ENCODE data around the gene CYTH1.

The CYTH1 gene

GRCh38 chr17:78676412-78677302 lies 105.4 kb downstream of the CYTH1 start:
- Histone ChIP-seq H3K9ac (ENCODE audit: low read depth, low read length) (no peak overlapping the region), H2AFZ (ENCODE audit: low read depth, low read length) (no peak overlapping the region), H3K27ac (ENCODE audit: low read length) (no peak overlapping the region), H4K20me1 (ENCODE audit: insufficient read depth, low read length) (no peaks in the 10 kb centered on the region), H3K4me1 (ENCODE audit: insufficient read depth, low read length) (no peaks in the 10 kb centered on the region), H3K9me3 (ENCODE audit: insufficient read depth, low read length, severe bottlenecking) (no peaks in the 10 kb centered on the region), H3K27me3 (ENCODE audit: insufficient read depth, low read length, poor library complexity) (no peaks in the 10 kb centered on the region), H3K36me3 (ENCODE audit: insufficient read depth, low read length) (peaks cover 38% of the 10 kb centered on the region), H3K4me3 (ENCODE audit: low read depth in 1 of 2, low read length in 2 of 2) (no peak overlapping the region), H3K4me2 (ENCODE audit: insufficient read depth, low read length) (no peak overlapping the region), H3K79me2 (ENCODE audit: insufficient read depth, low read length) (no peaks in the 10 kb centered on the region)
- TF ChIP-seq, protein P1, sequence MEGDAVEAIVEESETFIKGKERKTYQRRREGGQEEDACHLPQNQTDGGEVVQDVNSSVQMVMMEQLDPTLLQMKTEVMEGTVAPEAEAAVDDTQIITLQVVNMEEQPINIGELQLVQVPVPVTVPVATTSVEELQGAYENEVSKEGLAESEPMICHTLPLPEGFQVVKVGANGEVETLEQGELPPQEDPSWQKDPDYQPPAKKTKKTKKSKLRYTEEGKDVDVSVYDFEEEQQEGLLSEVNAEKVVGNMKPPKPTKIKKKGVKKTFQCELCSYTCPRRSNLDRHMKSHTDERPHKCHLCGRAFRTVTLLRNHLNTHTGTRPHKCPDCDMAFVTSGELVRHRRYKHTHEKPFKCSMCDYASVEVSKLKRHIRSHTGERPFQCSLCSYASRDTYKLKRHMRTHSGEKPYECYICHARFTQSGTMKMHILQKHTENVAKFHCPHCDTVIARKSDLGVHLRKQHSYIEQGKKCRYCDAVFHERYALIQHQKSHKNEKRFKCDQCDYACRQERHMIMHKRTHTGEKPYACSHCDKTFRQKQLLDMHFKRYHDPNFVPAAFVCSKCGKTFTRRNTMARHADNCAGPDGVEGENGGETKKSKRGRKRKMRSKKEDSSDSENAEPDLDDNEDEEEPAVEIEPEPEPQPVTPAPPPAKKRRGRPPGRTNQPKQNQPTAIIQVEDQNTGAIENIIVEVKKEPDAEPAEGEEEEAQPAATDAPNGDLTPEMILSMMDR (IDR thresholded peaks at IDR 0.05; ENCODE audit: borderline replicate concordance, extremely low read depth, low read length, poor library complexity, severe bottlenecking) = no peak
- TF ChIP-seq EZH2 (IDR thresholded peaks at IDR 0.05; ENCODE audit: borderline replicate concordance, low read depth, low read length, severe bottlenecking) = no peak
- ATAC-seq (ENCODE audit: insufficient read depth, low read depth) (no peak), DNase-seq (no peak)

DNA sequence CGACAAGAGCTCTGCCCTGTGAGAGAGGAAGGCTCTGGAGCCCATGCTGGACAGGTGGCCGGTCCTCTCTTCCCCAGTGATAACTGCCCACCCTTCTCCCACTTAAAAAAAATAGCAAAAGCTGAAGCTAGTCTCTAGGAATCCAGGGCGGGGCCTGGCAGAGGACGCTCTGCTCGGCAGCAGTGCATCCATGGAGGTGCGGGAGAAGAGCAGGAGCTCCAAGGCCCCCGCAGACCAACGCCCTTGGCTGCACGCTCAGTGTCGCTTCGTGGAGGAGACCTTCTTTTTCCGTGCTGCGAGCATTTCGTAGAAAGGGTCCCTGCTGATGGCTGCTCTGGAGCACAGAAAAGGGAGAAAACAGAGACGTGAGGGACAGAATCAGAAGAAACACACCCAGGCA lies 106.2 kb downstream of the CYTH1 start:
- no peaks in the 10 kb centered on the region for H3K4me1 ChIP-seq (ENCODE audit: insufficient read depth, low read length)
- no peak overlapping the region for H3K4me2 ChIP-seq (ENCODE audit: insufficient read depth, low read length)
- no peak overlapping the region for H3K27ac ChIP-seq (ENCODE audit: low read length)
- H2AFZ ChIP-seq (ENCODE audit: low read depth, low read length) = no peak overlapping the region
- no peak overlapping the region for H3K4me3 ChIP-seq (ENCODE audit: low read depth in 1 of 2, low read length in 2 of 2)
- no peaks in the 10 kb centered on the region for H4K20me1 ChIP-seq (ENCODE audit: insufficient read depth, low read length)
- no peaks in the 10 kb centered on the region for H3K79me2 ChIP-seq (ENCODE audit: insufficient read depth, low read length)
- H3K9me3 ChIP-seq (ENCODE audit: insufficient read depth, low read length, severe bottlenecking) = no peaks in the 10 kb centered on the region
- no peaks in the 10 kb centered on the region for H3K27me3 ChIP-seq (ENCODE audit: insufficient read depth, low read length, poor library complexity)
- peaks cover 38% of the 10 kb centered on the region for H3K36me3 ChIP-seq (ENCODE audit: insufficient read depth, low read length)
- H3K9ac ChIP-seq (ENCODE audit: low read depth, low read length) = no peak overlapping the region
- no peak for ATAC-seq (ENCODE audit: insufficient read depth, low read depth)
- TF ChIP-seq, protein P1 (IDR thresholded peaks at IDR 0.05; ENCODE audit: borderline replicate concordance, extremely low read depth, low read length, poor library complexity, severe bottlenecking) = no peak
- no peak for TF ChIP-seq EZH2 (IDR thresholded peaks at IDR 0.05; ENCODE audit: borderline replicate concordance, low read depth, low read length, severe bottlenecking)
- DNase-seq = no peak

- no peak for ATAC-seq (ENCODE audit: insufficient read depth, low read depth)
Measured at GRCh38 chr17:78675316-78675616, 106.8 kb downstream of the CYTH1 start.

More at GRCh38 chr17:78675316-78675616, 106.8 kb downstream of the CYTH1 start:
- no peaks in the 10 kb centered on the region for H3K79me2 ChIP-seq (ENCODE audit: insufficient read depth, low read length)
- H2AFZ ChIP-seq (ENCODE audit: low read depth, low read length) = no peak overlapping the region
- no peak overlapping the region for H3K27ac ChIP-seq (ENCODE audit: low read length)
- H3K4me2 ChIP-seq (ENCODE audit: insufficient read depth, low read length) = no peak overlapping the region
- no peaks in the 10 kb centered on the region for H3K27me3 ChIP-seq (ENCODE audit: insufficient read depth, low read length, poor library complexity)
- TF ChIP-seq, protein P1 (IDR thresholded peaks at IDR 0.05; ENCODE audit: borderline replicate concordance, extremely low read depth, low read length, poor library complexity, severe bottlenecking) = no peak
- TF ChIP-seq EZH2 (IDR thresholded peaks at IDR 0.05; ENCODE audit: borderline replicate concordance, low read depth, low read length, severe bottlenecking) = no peak
- no peaks in the 10 kb centered on the region for H3K9me3 ChIP-seq (ENCODE audit: insufficient read depth, low read length, severe bottlenecking)
- peaks cover 38% of the 10 kb centered on the region for H3K36me3 ChIP-seq (ENCODE audit: insufficient read depth, low read length)
- no peak overlapping the region for H3K9ac ChIP-seq (ENCODE audit: low read depth, low read length)
- no peaks in the 10 kb centered on the region for H3K4me1 ChIP-seq (ENCODE audit: insufficient read depth, low read length)
- H3K4me3 ChIP-seq (ENCODE audit: low read depth in 1 of 2, low read length in 2 of 2) = no peak overlapping the region
- DNase-seq = no peak
- H4K20me1 ChIP-seq (ENCODE audit: insufficient read depth, low read length) = no peaks in the 10 kb centered on the region

Measured in DND-41 (cell line).